GM12872 (cell line): ENCODE results near the gene ZNF335.

Source experiments
- TF ChIP-seq, protein P1 (sequence below): IDR thresholded peaks from 3 replicates; pipeline ENCODE4 v1.5.1; 2011; ENCODE audit warnings: low read depth, mild to moderate bottlenecking, low read length, moderate library complexity; ENCODE audit not compliant: insufficient read depth

ZNF335 gene

GRCh38 chr20:45909817-45910669 lies 62.0 kb downstream of the ZNF335 start:
- TF ChIP-seq, protein P1, sequence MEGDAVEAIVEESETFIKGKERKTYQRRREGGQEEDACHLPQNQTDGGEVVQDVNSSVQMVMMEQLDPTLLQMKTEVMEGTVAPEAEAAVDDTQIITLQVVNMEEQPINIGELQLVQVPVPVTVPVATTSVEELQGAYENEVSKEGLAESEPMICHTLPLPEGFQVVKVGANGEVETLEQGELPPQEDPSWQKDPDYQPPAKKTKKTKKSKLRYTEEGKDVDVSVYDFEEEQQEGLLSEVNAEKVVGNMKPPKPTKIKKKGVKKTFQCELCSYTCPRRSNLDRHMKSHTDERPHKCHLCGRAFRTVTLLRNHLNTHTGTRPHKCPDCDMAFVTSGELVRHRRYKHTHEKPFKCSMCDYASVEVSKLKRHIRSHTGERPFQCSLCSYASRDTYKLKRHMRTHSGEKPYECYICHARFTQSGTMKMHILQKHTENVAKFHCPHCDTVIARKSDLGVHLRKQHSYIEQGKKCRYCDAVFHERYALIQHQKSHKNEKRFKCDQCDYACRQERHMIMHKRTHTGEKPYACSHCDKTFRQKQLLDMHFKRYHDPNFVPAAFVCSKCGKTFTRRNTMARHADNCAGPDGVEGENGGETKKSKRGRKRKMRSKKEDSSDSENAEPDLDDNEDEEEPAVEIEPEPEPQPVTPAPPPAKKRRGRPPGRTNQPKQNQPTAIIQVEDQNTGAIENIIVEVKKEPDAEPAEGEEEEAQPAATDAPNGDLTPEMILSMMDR = no peak

- TF ChIP-seq, protein P1 = no peak
Measured at GRCh38 chr20:45909336-45909808, 62.6 kb downstream of the ZNF335 start.

DNA sequence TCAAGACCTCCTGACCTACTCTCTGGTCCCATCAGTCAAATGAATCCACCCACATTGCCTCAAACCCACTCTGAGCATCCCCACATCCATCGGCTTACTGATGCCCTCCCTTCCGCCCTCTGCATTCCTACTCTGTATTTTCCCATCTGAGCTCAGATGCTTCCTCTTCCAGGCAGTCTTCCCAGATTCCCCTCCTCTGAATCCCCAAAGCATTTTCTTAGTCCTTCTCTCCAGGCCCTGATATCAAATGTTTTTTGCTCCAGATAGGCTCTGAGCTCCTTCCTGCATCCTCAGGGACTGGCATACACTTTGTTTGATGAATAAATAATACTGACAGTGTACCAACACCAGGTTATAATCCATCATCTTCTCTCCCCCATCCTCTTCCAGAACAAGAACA lies 63.9 kb downstream of the ZNF335 start:
- TF ChIP-seq, protein P1 = no peak

DNA sequence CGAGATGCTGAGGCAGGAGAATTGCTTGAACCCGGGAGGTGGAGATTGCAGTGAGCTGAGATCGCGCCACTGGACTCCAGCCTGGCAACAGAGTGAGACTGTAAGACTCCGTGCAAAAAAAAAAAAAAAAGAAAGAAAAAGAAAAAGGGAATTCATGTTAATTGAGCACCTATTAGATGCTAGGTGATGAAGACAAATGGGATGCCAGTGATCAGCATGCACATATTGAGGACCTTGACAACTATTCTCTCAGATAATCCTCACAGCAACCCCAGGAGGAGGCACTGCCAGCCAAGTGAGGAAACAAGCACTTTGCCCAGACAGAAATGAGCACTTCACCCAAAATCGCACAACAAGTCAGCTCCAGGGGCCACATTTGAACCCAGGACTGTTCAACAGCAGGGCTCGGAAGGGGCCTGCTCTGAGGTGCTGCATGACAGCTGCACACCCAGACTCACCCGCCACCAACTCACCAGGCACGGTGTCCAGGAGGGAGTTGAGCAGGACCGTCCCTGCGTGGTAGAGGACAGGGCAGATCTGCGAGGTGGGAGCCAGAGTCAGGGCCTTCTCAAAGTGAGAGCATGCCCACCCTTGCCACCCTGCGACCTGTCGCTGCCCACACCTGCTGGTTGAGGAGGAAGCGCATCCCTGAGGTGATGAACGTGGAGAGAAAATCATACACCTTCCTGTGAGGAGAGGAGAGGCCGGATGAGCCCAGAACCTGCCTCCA lies 64.6 kb downstream of the ZNF335 start:
- TF ChIP-seq, protein P1 = no peak

DNA sequence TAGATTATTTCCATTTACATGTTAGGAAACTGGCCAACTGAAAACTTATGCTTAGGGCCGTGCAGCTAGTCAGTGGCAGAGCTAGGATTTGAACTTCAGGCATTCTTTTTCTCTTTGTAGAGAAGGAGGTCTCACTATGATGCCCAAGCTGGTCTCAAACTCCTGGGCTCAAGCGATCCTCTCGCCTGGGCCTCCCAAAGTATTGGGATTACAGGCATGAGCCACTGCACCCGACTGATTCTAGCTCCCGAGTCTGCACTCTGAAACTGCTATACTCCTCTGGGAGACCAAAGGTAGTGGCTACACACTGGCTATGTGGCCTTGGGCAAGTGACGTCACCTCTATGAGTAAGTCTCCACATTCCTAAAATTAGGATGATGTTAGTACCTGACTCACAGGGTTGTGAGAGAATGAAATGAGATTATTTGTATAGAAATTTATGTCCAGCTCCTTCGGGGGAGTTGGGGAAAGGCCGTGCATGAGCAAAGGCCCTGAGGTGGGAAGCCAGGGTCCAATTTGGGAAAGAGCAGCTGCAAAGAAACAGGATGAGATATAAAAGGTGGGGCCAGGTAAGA lies 66.4 kb downstream of the ZNF335 start:
- TF ChIP-seq, protein P1 = no peak

DNA sequence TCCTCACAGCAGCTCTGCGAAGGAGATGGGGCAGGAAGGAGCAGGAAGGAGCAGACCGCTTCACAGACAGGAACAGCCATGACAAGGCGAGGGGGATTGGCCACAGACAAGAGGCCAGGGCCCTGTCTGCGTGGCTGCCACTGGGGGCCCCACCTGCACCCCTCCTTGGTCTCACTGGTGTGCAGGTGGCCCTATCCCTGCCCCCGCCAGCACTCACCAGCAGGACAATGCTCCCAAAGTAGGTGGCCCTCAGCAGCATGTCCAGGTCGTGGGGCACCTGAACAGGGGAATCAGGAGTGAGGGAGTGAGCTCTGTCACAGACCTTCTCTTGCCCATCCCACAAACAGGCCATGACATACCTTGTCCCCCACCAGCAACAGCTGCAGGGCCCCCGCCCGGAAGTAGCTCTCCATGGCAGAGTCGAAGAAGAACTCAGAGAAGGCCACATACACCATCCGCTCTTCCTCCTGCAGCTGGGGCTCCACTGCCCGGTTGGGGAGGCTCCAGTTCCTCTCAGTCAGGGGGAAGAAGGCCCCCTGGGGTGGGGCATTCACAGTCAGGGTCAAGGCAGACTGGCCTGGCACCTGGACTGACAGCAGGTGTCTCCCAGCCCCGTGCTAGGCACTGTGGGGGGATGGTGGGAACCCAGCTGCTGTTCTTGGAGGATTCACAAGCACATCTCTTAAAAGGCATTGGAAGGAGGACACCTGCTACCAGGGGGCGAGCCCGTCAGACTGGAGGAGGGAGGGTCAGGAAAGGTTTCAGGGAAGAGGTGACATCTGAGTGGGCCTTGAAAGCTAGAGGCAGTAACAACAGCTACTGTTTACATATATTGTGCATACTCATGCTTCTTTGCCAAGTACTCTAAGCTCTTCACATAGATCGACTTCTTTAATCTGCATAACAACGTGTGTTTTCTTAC lies 67.2 kb downstream of the ZNF335 start:
- TF ChIP-seq, protein P1 = no peak
